Measurements from ENCODE around the gene SPATS1.
A peak's percentile ranks its signal among the peaks of the same experiment; 100 is the strongest.
"Not testable (repeated sequence)": the region's sequence is repeated elsewhere in the genome, so short reads cannot be mapped to it uniquely, and the experiment has no call there.

Gene SPATS1

DNA sequence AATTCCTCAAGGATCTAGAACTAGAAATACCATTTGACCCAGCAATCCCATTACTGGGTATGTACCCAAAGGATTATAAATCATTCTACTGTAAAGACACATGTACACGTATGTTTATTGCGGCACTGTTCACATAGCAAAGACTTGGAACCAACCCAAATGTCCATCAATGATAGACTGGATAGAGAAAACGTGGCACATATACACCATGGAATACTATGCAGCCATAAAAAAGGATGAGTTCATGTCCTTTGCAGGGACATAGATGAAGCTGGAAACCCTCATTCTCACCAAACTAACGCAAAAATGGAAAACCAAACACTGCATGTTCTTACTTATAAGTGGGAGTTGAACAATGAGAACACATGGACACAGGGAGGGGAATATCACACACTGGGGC, 4.4 kb downstream of the SPATS1 start:
- DNase-seq, result not testable (repeated sequence)

GRCh38 chr6:44349904-44350649, 7.6 kb downstream of the SPATS1 start:
- no peak for DNase-seq

DNA sequence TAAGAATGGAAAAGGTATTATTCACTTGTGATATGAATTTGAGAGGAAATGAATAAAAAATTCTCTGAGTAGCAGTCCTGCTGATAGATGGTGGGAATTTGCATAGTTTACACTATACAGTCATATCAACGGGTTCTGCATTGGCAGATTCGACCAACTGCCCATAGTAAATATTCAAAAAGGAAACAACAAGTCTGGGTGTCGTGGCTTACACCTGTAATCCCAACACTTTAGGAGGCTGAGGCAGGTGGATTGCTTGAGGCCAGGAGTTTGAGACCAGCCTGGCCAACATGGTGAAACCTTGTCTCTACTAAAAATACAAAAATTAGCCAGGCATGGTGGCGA, 8.2 kb downstream of the SPATS1 start:
- DNase-seq, result not testable (repeated sequence)

DNA sequence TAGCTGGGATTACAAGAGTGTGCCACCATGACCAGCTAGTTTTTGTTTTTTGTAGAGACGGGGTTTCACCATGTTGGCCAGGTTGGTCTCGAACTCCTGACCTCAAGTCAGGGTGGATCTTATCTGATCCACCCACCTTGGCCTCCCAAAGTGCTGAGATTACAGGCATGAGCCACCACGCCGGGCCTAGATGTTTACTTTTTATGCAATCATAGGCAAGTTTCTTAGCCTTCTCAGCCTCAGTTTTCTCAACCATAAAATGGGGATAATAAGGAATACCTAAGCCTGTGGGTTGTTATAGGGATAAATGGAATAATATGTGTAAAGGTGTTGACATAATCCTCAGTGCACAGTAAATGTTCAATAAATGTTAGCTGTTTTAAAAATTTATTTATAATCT, 9.8 kb downstream of the SPATS1 start:
- no peak for DNase-seq

GRCh38 chr6:44353336-44353735, 10.9 kb downstream of the SPATS1 start:
- no peak for DNase-seq

- DNase-seq, result no peak
Observed at GRCh38 chr6:44355640-44356039, 13.2 kb downstream of the SPATS1 start.

- no peak for DNase-seq
Observed at GRCh38 chr6:44356487-44356886, 14.0 kb downstream of the SPATS1 start.

GRCh38 chr6:44359973-44360372, 17.5 kb downstream of the SPATS1 start:
- DNase-seq, result no peak

DNA sequence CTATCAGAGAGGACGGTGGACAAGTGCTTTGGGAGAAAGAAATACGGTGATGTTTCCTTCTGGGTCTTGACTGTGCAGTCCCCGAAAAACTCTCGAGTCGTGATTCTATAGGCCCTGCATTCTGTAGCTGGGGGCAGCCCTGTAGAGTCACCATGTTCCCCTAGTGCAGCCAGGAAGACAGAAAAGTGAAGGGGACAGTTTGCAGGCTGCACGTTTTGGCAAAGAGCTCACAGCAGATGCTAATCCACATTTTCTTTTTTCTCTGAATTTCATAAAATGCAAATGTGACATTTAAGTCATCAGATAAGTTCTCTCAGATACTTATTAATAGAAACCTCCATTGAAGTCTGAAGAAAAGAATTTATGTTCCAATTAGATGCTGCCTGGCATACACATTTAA, 19.5 kb downstream of the SPATS1 start:
- DNase-seq, result no peak

- DNase-seq, result no peak
Observed at GRCh38 chr6:44363377-44363926, 21.0 kb downstream of the SPATS1 start.

GRCh38 chr6:44366781-44367180, 24.3 kb downstream of the SPATS1 start:
- no peak for DNase-seq

GRCh38 chr6:44367681-44368080, 25.2 kb downstream of the SPATS1 start:
- no peak for DNase-seq

DNA sequence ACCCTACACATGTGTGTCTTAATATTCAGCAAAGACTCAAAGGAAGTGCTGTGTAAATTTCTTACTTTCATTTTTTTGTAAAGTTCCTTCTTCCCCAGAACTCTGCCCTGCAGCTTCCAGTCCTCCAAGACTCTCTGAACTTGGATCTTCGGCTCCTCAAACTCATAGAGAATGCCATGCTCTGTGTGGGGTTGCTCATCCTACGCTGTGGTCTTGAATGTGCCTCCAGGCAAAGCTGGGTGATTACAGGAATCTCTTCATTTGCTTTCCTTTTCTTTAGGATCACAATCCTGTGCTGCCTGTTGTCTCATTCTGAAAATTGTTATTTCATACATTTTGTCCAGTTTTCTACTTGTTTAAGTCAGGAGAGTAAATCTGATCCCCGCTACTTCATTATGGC, 30.6 kb downstream of the SPATS1 start:
- no peak for DNase-seq

DNA sequence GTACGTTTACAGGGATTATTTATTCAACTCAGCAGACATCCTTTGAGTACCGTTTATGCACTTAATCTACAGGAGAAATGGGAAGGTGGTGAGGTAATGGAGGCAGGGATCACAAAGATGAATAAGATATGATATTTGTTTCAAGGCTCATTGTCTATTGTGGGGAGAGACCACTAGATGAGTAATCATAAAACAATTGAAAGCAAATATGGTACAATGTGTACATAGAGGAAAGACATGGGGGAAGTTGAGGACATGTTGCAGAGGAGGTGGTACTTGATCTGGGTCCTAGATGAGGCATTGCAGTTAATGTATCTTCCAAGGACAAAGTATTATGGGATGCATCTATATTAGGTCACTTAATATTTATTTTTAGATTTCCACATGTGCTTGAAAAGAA, 31.3 kb downstream of the SPATS1 start:
- no peak for DNase-seq

DNA sequence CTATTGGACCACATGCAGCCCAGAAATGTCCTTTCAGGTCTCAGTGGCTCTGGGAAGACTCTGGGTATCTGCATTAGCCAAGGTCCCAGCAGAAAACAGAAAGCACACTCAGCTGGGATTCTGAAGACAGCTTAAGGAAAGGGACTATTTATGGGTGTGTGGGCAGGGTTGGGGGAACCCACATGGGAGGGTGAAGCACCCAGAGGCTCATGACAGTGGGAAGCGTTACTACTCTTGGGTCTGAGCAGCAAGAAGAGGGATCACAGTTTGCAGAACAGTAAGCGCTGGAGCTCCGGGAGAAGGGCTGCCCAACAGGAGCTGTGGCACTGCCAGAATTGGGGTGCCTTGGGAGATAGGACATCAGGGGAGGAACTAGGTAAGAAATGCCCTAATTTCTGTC, 32.6 kb downstream of the SPATS1 start:
- no peak for DNase-seq

- no peak for DNase-seq
Observed at GRCh38 chr6:44377484-44377883, 35.0 kb downstream of the SPATS1 start.

DNA sequence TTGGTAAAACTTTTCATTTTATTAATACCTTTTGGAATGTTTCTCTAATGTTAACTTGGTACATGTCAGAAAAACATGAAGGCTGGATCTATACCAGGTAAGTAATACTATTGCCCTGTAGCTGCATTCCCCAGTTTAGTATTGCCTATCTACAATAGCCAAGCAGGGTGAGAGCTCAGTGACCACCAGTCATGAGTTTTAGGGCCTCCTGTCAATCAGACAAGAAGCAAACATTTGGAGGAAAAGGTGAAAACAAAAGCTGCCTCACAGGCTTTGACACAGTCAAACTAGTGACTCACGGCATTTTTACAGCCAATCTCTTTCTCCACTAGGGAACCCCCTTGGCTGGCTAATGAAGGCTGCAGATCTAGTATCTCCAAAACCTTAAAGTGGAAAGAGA, 35.5 kb downstream of the SPATS1 start:
- DNase-seq, result no peak

DNA sequence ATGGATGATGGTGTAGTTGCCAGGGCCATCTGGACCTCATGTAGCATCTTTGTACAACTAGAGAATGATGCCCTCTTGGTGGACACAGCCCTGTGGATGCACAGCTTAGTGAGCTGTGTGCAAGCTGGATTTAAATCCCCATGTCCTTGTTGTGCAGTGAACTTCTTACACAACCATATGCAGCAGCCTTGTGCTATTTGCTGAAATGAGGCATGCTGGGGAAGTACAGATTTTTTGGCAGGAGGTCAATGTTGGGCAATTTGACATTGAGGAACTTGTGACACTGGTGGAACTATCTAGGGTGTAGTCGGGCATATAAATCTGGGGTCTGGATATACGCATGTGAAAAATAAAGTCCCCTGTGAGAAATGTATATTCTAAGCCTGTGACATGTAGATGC, 39.3 kb downstream of the SPATS1 start:
- no peak for DNase-seq

- no peak for DNase-seq
Observed at GRCh38 chr6:44386364-44386928, 44.0 kb downstream of the SPATS1 start.

DNA sequence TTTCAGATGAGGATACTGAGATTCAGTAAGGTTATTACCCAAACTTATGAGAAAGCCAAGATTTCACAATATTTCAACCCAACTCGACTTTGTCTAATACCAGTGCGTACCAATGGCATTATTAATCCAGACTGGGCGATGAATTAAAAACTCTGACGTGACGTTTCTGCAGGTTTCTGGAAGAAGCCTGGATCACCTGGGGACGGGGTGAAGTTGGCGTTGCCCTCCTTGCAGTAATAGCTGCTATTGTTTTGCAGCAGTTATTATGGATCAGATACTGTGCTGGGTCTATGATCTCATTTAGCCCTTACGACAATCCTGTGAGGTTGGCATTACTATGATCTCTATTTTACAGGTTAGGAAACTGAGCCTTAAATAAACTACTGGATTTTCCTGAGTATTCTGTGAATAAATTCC, 44.5 kb downstream of the SPATS1 start:
- no peak for DNase-seq

- peak; percentile 87 to 91 for DNase-seq
Observed at GRCh38 chr6:44387346-44388134, 45.1 kb downstream of the SPATS1 start, which contains the start of gene CDC5L. Gene CDC5L (plus strand): TSS chr6:44387706. CDS start chr6:44387824, 118 bp downstream.

- peak; percentile 9 to 14 for DNase-seq
Observed at GRCh38 chr6:44388135-44388487, 45.7 kb downstream of the SPATS1 start.

DNA sequence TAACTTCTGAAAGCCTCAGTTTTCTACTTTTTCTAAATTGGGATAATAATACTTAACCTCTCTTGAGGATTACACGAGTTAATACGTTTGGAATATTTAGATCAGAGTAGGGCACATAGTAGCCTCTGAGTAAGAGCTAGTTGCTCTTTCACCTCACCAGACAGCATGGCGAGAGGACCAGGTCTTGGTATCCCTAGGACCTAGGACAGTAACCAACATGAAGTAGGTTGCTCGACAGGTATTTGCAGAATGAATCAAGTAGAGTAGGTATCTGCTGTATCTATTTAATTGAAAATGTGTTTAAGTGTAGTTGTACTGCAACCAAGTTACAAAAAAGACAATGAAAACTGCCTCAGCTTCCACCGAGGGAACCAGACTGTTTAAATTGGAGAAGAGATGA, 46.4 kb downstream of the SPATS1 start:
- no peak for DNase-seq

GRCh38 chr6:44390158-44390683, 47.8 kb downstream of the SPATS1 start:
- no peak for DNase-seq
